DMS 273 (cell line): ENCODE data around the gene BICD1.
A peak's percentile ranks its signal among the peaks of the same experiment; 100 is the strongest.
"Not testable (repeated sequence)": the region's sequence is repeated elsewhere in the genome, so short reads cannot be mapped to it uniquely, and the experiment has no call there.

Experiments
- DNase-seq: peaks from one replicate; lab custom pipeline; 2025; ENCODE audit not compliant: unreplicated experiment; lab: John Stamatoyannopoulos, UW

BICD1 gene

GRCh38 chr12:32106517-32107358 lies at the start of gene BICD1:
BICD1 (plus strand) TSS chr12:32106847; CDS start chr12:32107332, 485 bp downstream.
- peak; percentile 94 for DNase-seq

GRCh38 chr12:32061033-32061432 lies 45.6 kb upstream of the BICD1 start:
- DNase-seq = no peak

GRCh38 chr12:32062881-32063280 lies 43.8 kb upstream of the BICD1 start:
- peak; percentile 5 for DNase-seq

GRCh38 chr12:32063796-32064195 lies 42.9 kb upstream of the BICD1 start:
- no peak for DNase-seq

GRCh38 chr12:32066206-32066605 lies 40.4 kb upstream of the BICD1 start:
- no peak for DNase-seq

- no peak for DNase-seq
These were observed 37.6 kb upstream of the BICD1 start for GRCh38 chr12:32069071-32069470.

- DNase-seq = no peak
These were observed 36.9 kb upstream of the BICD1 start for GRCh38 chr12:32069731-32070130.

GRCh38 chr12:32070370-32070769 lies 36.3 kb upstream of the BICD1 start:
- DNase-seq = no peak

- no peak for DNase-seq
These were observed 34.5 kb upstream of the BICD1 start for GRCh38 chr12:32072102-32072501.

GRCh38 chr12:32074432-32074831 lies 32.2 kb upstream of the BICD1 start:
- no peak for DNase-seq

GRCh38 chr12:32076941-32077340 lies 29.7 kb upstream of the BICD1 start:
- peak; percentile 44 for DNase-seq

- no peak for DNase-seq
These were observed 26.2 kb upstream of the BICD1 start for GRCh38 chr12:32080435-32080834.

GRCh38 chr12:32083489-32083888 lies 23.2 kb upstream of the BICD1 start:
- no peak for DNase-seq

- DNase-seq = no peak
These were observed 22.5 kb upstream of the BICD1 start for GRCh38 chr12:32084017-32084688.

- DNase-seq = no peak
These were observed 21.9 kb upstream of the BICD1 start for GRCh38 chr12:32084753-32085152.

- DNase-seq = no peak
These were observed 19.3 kb upstream of the BICD1 start for GRCh38 chr12:32087306-32087705.

- DNase-seq = no peak
These were observed 17.5 kb upstream of the BICD1 start for GRCh38 chr12:32089156-32089555.

- DNase-seq = no peak
These were observed 17.1 kb upstream of the BICD1 start for GRCh38 chr12:32089586-32089985.

GRCh38 chr12:32091696-32092095 lies 15.0 kb upstream of the BICD1 start:
- DNase-seq = no peak

GRCh38 chr12:32098112-32098511 lies 8.5 kb upstream of the BICD1 start:
- DNase-seq = no peak

GRCh38 chr12:32099275-32099674 lies 7.4 kb upstream of the BICD1 start:
- not testable (repeated sequence) for DNase-seq

- DNase-seq = no peak
These were observed 6.3 kb upstream of the BICD1 start for GRCh38 chr12:32100361-32100760.
